ENCODE data around the gene SQSTM1.
"Not testable (repeated sequence)": the region's sequence is repeated elsewhere in the genome, so short reads cannot be mapped to it uniquely, and the experiment has no call there.

SQSTM1 gene

GRCh38 chr5:179832039-179832745, 11.5 kb downstream of the SQSTM1 start:
- Histone ChIP-seq H3K27ac (no peak overlapping the region), H3K4me2 (ENCODE audit: low read length) (no peak overlapping the region), H3K79me2 (peaks cover 16% of the 10 kb centered on the region), H3K4me3 (ENCODE audit: low read depth, low read length) (no peak overlapping the region), H3K36me3 (ENCODE audit: control insufficient read depth, insufficient read depth, low read length) (no peaks in the 10 kb centered on the region), H3K9me3 (ENCODE audit: control insufficient read depth, low read length) (no peaks in the 10 kb centered on the region), H3K9ac (no peak overlapping the region), H2AFZ (no peak overlapping the region), H3K27me3 (ENCODE audit: control insufficient read depth, insufficient read depth, low read length) (no peaks in the 10 kb centered on the region), H3K4me1 (no peaks in the 10 kb centered on the region)
- TF ChIP-seq, protein P1, sequence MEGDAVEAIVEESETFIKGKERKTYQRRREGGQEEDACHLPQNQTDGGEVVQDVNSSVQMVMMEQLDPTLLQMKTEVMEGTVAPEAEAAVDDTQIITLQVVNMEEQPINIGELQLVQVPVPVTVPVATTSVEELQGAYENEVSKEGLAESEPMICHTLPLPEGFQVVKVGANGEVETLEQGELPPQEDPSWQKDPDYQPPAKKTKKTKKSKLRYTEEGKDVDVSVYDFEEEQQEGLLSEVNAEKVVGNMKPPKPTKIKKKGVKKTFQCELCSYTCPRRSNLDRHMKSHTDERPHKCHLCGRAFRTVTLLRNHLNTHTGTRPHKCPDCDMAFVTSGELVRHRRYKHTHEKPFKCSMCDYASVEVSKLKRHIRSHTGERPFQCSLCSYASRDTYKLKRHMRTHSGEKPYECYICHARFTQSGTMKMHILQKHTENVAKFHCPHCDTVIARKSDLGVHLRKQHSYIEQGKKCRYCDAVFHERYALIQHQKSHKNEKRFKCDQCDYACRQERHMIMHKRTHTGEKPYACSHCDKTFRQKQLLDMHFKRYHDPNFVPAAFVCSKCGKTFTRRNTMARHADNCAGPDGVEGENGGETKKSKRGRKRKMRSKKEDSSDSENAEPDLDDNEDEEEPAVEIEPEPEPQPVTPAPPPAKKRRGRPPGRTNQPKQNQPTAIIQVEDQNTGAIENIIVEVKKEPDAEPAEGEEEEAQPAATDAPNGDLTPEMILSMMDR (IDR thresholded peaks at IDR 0.05): no peak

GRCh38 chr5:179833056-179833708, 12.5 kb downstream of the SQSTM1 start:
- no peaks in the 10 kb centered on the region for H3K27me3 ChIP-seq (ENCODE audit: control insufficient read depth, insufficient read depth, low read length)
- no peaks in the 10 kb centered on the region for H3K4me1 ChIP-seq
- no peak overlapping the region for H2AFZ ChIP-seq
- H3K79me2 ChIP-seq: peaks cover 12% of the 10 kb centered on the region
- TF ChIP-seq, protein P1 (IDR thresholded peaks at IDR 0.05): no peak
- H3K27ac ChIP-seq: no peak overlapping the region
- no peaks in the 10 kb centered on the region for H3K36me3 ChIP-seq (ENCODE audit: control insufficient read depth, insufficient read depth, low read length)
- no peak overlapping the region for H3K4me2 ChIP-seq (ENCODE audit: low read length)
- H3K4me3 ChIP-seq (ENCODE audit: low read depth, low read length): no peak overlapping the region
- no peak overlapping the region for H3K9ac ChIP-seq
- no peaks in the 10 kb centered on the region for H3K9me3 ChIP-seq (ENCODE audit: control insufficient read depth, low read length)

- TF ChIP-seq, protein P1 (IDR thresholded peaks at IDR 0.05): no peak
- Histone ChIP-seq H3K9me3 (ENCODE audit: control insufficient read depth, low read length) (no peaks in the 10 kb centered on the region), H3K27me3 (ENCODE audit: control insufficient read depth, insufficient read depth, low read length) (no peaks in the 10 kb centered on the region), H3K4me1 (no peaks in the 10 kb centered on the region), H3K4me3 (ENCODE audit: low read depth, low read length) (no peak overlapping the region), H3K4me2 (ENCODE audit: low read length) (no peak overlapping the region), H3K36me3 (ENCODE audit: control insufficient read depth, insufficient read depth, low read length) (no peaks in the 10 kb centered on the region), H3K9ac (no peak overlapping the region), H2AFZ (no peak overlapping the region), H3K79me2 (peaks cover 12% of the 10 kb centered on the region), H3K27ac (no peak overlapping the region)
Observed at GRCh38 chr5:179833709-179834070, 13.0 kb downstream of the SQSTM1 start.

GRCh38 chr5:179834120-179834519, 13.4 kb downstream of the SQSTM1 start:
- Histone ChIP-seq H3K36me3 (ENCODE audit: control insufficient read depth, insufficient read depth, low read length) (no peaks in the 10 kb centered on the region), H3K27ac (no peak overlapping the region), H3K4me3 (ENCODE audit: low read depth, low read length) (no peak overlapping the region), H3K9me3 (ENCODE audit: control insufficient read depth, low read length) (no peaks in the 10 kb centered on the region), H3K79me2 (peaks cover 12% of the 10 kb centered on the region), H3K4me1 (no peaks in the 10 kb centered on the region), H3K27me3 (ENCODE audit: control insufficient read depth, insufficient read depth, low read length) (no peaks in the 10 kb centered on the region), H3K9ac (no peak overlapping the region), H3K4me2 (ENCODE audit: low read length) (no peak overlapping the region), H2AFZ (no peak overlapping the region)
- TF ChIP-seq, protein P1 (IDR thresholded peaks at IDR 0.05): no peak

GRCh38 chr5:179834871-179835270, 14.2 kb downstream of the SQSTM1 start:
- H3K9me3 ChIP-seq (ENCODE audit: control insufficient read depth, low read length); H3K79me2 ChIP-seq; H3K4me3 ChIP-seq (ENCODE audit: low read depth, low read length); H2AFZ ChIP-seq; H3K27me3 ChIP-seq (ENCODE audit: control insufficient read depth, insufficient read depth, low read length); H3K4me1 ChIP-seq; H3K9ac ChIP-seq; H3K36me3 ChIP-seq (ENCODE audit: control insufficient read depth, insufficient read depth, low read length); H3K27ac ChIP-seq; H3K4me2 ChIP-seq (ENCODE audit: low read length): not testable (repeated sequence)

Measured in parathyroid adenoma (tissue), 2 donors.